Glutamatergic neuron (in vitro differentiated cells): ENCODE data around the gene GRM7. TPM values are rescaled to one million over a fixed set of nuclear protein-coding genes. Genes with fewer than 3 reads are reported as not detected.

Experiments used
- DNase-seq: peaks from one replicate; pipeline ENCODE4 v3.0.0; 2022
- H3K27ac Mint-ChIP-seq: one replicate; pipeline ENCODE4 v1.8.0; 2020; ENCODE audit warnings: mild to moderate bottlenecking, mixed read lengths, inconsistent platforms; ENCODE audit not compliant: unreplicated experiment
- H3K27me3 Mint-ChIP-seq: one replicate; pipeline ENCODE4 v1.8.0; 2020; ENCODE audit warnings: mild to moderate bottlenecking, moderate library complexity, mixed read lengths, inconsistent platforms; ENCODE audit not compliant: unreplicated experiment
- H3K36me3 Mint-ChIP-seq: one replicate; pipeline ENCODE4 v1.8.0; 2020; ENCODE audit warnings: mild to moderate bottlenecking, mixed read lengths, inconsistent platforms; ENCODE audit not compliant: unreplicated experiment
- H3K4me1 Mint-ChIP-seq: one replicate; pipeline ENCODE4 v1.8.0; 2020; ENCODE audit warnings: mild to moderate bottlenecking, low read depth, mixed read lengths, inconsistent platforms; ENCODE audit not compliant: unreplicated experiment
- H3K4me3 Mint-ChIP-seq: one replicate; pipeline ENCODE4 v1.8.0; 2020; ENCODE audit warnings: mild to moderate bottlenecking, mixed read lengths, inconsistent platforms; ENCODE audit not compliant: unreplicated experiment
- H3K9me3 Mint-ChIP-seq: one replicate; pipeline ENCODE4 v1.8.0; 2020; ENCODE audit warnings: mild to moderate bottlenecking, moderate library complexity, mixed read lengths, inconsistent platforms; ENCODE audit not compliant: unreplicated experiment
- total RNA-seq: library from RNA; stranded (reverse); fragmentation: NEBNext Ultra II Directional; extraction: Animal tissue kit (Norgen Biotek cat#: 25700); gene quantifications from one replicate; pipeline ENCODE4 v1.2.1, GENCODE V29; 2021; ENCODE audit not compliant: unreplicated experiment
- TF ChIP-seq, protein P1 (sequence below): fragments of 200-600 bp; sonication (generic); IDR thresholded peaks from one replicate; pipeline ENCODE4 v1.5.0; 2021; ENCODE audit not compliant: partially characterized antibody, unreplicated experiment

Gene GRM7
- total RNA-seq, 1 donor from 2014 or later, result 1.4 TPM

DNA sequence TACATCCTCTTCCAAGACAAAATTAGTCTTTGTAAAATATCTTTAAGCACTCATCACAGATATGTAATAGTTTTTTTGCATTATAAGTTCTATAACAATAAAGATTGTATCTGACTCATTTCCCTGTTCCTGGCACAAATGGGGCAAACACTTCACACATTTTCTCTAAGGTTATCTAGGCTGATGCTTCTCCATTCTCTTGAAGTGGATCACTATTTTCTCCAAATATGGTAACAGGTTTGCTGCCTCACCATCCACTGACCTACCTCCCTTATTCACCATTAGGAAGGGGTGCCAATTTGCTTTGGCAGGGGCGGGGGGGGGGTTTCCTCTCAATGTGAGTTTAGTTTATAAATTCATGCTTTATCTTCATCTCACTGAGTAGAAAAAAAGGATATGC is 873.0 kb downstream of the GRM7 start:
- Mint-ChIP-seq H3K36me3 (no peaks in the 10 kb centered on the region), H3K4me3 (no peak overlapping the region), H3K9me3 (no peaks in the 10 kb centered on the region), H3K27me3 (peaks cover 1% of the 10 kb centered on the region), H3K27ac (no peak overlapping the region), H3K4me1 (no peaks in the 10 kb centered on the region)
- DNase-seq, result no peak
- TF ChIP-seq, protein P1, sequence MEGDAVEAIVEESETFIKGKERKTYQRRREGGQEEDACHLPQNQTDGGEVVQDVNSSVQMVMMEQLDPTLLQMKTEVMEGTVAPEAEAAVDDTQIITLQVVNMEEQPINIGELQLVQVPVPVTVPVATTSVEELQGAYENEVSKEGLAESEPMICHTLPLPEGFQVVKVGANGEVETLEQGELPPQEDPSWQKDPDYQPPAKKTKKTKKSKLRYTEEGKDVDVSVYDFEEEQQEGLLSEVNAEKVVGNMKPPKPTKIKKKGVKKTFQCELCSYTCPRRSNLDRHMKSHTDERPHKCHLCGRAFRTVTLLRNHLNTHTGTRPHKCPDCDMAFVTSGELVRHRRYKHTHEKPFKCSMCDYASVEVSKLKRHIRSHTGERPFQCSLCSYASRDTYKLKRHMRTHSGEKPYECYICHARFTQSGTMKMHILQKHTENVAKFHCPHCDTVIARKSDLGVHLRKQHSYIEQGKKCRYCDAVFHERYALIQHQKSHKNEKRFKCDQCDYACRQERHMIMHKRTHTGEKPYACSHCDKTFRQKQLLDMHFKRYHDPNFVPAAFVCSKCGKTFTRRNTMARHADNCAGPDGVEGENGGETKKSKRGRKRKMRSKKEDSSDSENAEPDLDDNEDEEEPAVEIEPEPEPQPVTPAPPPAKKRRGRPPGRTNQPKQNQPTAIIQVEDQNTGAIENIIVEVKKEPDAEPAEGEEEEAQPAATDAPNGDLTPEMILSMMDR, result no peak

DNA sequence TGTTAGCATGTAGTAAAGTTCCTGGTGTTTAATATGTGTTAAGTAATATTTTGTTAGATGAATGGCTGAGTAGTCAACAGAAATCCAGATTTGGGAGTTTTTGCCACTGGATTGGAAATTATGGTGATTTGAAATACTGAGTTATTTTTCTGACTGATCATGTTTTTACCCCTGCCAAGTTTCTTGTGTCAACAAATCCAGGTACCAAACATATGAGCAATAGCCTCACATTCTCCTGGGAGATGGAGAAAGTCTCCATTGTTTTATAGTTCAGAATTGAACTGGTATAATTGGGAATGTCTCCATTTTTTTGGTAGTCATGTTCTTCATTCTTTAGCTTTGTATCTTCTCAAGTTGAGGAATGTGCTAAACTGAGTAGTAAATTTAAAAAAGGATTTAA is 873.5 kb downstream of the GRM7 start:
- Mint-ChIP-seq H3K27me3 (peaks cover 1% of the 10 kb centered on the region), H3K36me3 (no peaks in the 10 kb centered on the region), H3K4me1 (no peaks in the 10 kb centered on the region), H3K9me3 (no peaks in the 10 kb centered on the region), H3K4me3 (no peak overlapping the region), H3K27ac (no peak overlapping the region)
- TF ChIP-seq, protein P1, result no peak
- no peak for DNase-seq

DNA sequence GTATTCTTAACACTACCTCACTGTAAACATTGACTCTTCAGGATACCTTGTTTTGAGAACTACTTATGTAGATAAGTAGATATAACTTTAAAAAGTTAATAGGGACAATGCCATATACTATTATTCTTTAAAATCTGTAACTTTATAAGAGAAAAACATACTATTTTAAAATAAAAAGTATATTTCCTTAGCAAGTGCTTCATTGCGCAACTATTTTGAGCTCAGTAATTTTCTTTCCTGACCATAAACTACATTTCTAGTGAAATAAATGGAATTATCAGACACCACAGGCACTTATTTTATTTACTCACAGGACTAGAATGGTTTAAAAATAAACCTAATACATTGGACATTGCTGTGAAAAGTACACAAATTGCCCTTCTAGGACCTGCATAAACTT is 876.3 kb downstream of the GRM7 start:
- Mint-ChIP-seq H3K4me3 (no peak overlapping the region), H3K4me1 (no peaks in the 10 kb centered on the region), H3K9me3 (no peaks in the 10 kb centered on the region), H3K27me3 (peaks cover 1% of the 10 kb centered on the region), H3K27ac (no peak overlapping the region), H3K36me3 (no peaks in the 10 kb centered on the region)
- DNase-seq, result no peak
- TF ChIP-seq, protein P1, result no peak

DNA sequence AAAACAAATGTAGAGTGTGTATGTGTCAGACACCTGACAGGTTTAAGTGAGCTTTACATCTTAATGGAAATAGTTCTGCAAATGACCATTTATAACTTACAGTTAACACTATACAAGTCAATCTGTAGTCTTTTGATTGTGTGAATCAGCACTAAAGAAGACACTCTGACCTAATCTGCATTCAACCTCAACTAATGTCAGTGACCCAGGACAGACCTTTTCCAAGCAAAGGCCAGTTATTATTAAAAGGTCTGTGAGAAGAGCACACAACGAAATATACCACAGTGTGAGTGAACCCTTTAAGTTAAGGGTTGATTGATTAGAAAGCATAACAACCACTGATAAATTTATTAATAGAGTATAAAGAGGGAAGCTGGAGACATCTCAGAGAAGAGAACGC is 878.8 kb downstream of the GRM7 start:
- Mint-ChIP-seq H3K4me1 (no peaks in the 10 kb centered on the region), H3K4me3 (no peak overlapping the region), H3K27ac (no peak overlapping the region), H3K36me3 (no peaks in the 10 kb centered on the region), H3K9me3 (no peaks in the 10 kb centered on the region), H3K27me3 (peaks cover 1% of the 10 kb centered on the region)
- TF ChIP-seq, protein P1, result no peak
- DNase-seq, result no peak

DNA sequence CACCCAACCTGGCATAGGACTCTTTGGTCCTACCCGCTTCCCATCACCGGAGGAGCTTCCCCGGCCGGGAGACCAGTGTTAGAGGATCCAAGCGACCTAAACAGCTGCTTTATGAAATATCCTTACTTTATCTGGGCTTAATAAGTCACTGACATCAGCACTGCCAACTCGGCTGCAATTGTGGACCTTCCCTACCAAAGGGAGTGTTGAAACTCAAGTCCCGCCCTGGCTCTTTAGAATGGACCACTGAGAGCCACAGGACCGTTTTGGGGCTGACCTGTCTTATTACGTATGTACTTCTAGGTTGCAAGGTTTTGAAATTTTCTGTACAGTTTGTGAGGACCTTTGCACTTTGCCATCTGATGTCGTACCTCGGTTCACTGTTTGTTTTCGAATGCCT is 879.5 kb downstream of the GRM7 start:
- H3K4me3 Mint-ChIP-seq, result no peak overlapping the region
- H3K4me1 Mint-ChIP-seq, result no peaks in the 10 kb centered on the region

More for the DNA sequence above, 879.5 kb downstream of the GRM7 start:
- H3K36me3 Mint-ChIP-seq, result no peaks in the 10 kb centered on the region
- H3K9me3 Mint-ChIP-seq, result no peaks in the 10 kb centered on the region
- TF ChIP-seq, protein P1, result no peak
- H3K27me3 Mint-ChIP-seq, result no peaks in the 10 kb centered on the region
- no peak overlapping the region for H3K27ac Mint-ChIP-seq
- no peak for DNase-seq
